HepG2 (cell line): ENCODE data around the gene UCMA. TPM values are rescaled to one million over a fixed set of nuclear protein-coding genes. Genes with fewer than 3 reads are reported as not detected.
A peak's percentile ranks its signal among the peaks of the same experiment; 100 is the strongest.

Experiments used
- ATAC-seq: fragments of 200-7000 bp; cut with Tn5 transposase; 3 replicates; pipeline ENCODE4 v1.9.1; 2020; ENCODE audit warnings: mild to moderate bottlenecking, moderate library complexity
- BruUV-seq: library from RNA; stranded (reverse); fragments of 400-500 nt; replicated peaks from 2 replicates; lab custom pipeline; 2021; lab: Mats Ljungman, UMichigan
- CTCF ChIA-PET: fragments of 300-600 bp; formaldehyde crosslinking; extraction: SDS; loops from one replicate; lab custom pipeline; 2021; ENCODE audit warnings: low total read pairs, inconsistent platforms, low intra/inter-chr PET ratio; lab: Yijun Ruan, JAX
- POLR2A ChIA-PET: fragments of 350-600 bp; sonication (Branson Sonifier 250); formaldehyde crosslinking; loops from one replicate; lab custom pipeline; 2020; ENCODE audit warnings: antibody characterized with exemption, inconsistent platforms; lab: Yijun Ruan, JAX
- DNase-seq: peaks from one replicate; pipeline ENCODE4 v3.0.0-alpha.2; 2015; ENCODE audit warnings: low spot score
- FAIRE-seq: peaks from 3 replicates; lab custom pipeline; 2011; peaks lifted over from hg19 to GRCh38; lab: Jason Lieb, UNC
- H2AFZ ChIP-seq: one replicate; pipeline ENCODE4 v1.6.1; 2011; ENCODE audit warnings: low read length, inconsistent platforms
- H3K27ac ChIP-seq: fragments of 300-600 bp; 3 replicates; pipeline ENCODE4 v1.8.0; 2011; ENCODE audit warnings: mixed run types, mild to moderate bottlenecking, mixed read lengths, low read length, inconsistent platforms; ENCODE audit not compliant: insufficient read depth; ENCODE audit errors: extremely low read length
- H3K27me3 ChIP-seq, 2 experiments: fragments of 200-600 bp in 1 of 2; 2 replicates in 1 of 2; 3 replicates in 1 of 2; pipeline versions ENCODE4 v1.6.0 to v1.8.0; 2011; ENCODE audit warnings: low read length in 2 of 2, mild to moderate bottlenecking in 2 of 2, moderate library complexity in 2 of 2, inconsistent platforms in 1 of 2; ENCODE audit not compliant: insufficient read depth in 2 of 2, control insufficient read depth in 1 of 2
- H3K36me3 ChIP-seq, 2 experiments: fragments of 200-600 bp in 1 of 2; replicated peaks in 1 of 2; 2 replicates in 1 of 2; 3 replicates in 1 of 2; pipeline versions ENCODE4 v1.5.1 to v1.8.0; 2011; ENCODE audit warnings: low read length in 2 of 2, inconsistent platforms in 1 of 2; ENCODE audit not compliant: insufficient read depth in 2 of 2, control insufficient read depth in 1 of 2
- H3K4me1 ChIP-seq: 2 replicates; pipeline ENCODE4 v1.5.1; 2012; ENCODE audit warnings: low read length, inconsistent platforms; ENCODE audit not compliant: insufficient read depth
- H3K4me2 ChIP-seq: 2 replicates; pipeline ENCODE4 v1.6.0; 2011; ENCODE audit warnings: low read depth, low read length, inconsistent platforms
- H3K4me3 ChIP-seq, 3 experiments: fragments of 200-600 bp in 1 of 3; sonication (generic), shearing (Covaris generic) in 1 of 3; replicated peaks in 1 of 3; 2 replicates each; pipeline ENCODE4 v1.5.1; 2011 to 2016; ENCODE audit warnings: low read length in 3 of 3, inconsistent platforms in 2 of 3, low read depth in 2 of 3, mild to moderate bottlenecking in 2 of 3, control low read depth in 1 of 3, mixed read lengths in 1 of 3; ENCODE audit not compliant: insufficient read depth in 1 of 3
- H3K79me2 ChIP-seq: one replicate; pipeline ENCODE4 v1.6.1; 2011; ENCODE audit warnings: low read length, inconsistent platforms; ENCODE audit not compliant: insufficient read depth
- H3K9ac ChIP-seq: 2 replicates; pipeline ENCODE4 v1.6.0; 2011; ENCODE audit warnings: mild to moderate bottlenecking, low read depth, low read length, inconsistent platforms; ENCODE audit not compliant: insufficient read depth
- H3K9me3 ChIP-seq: 2 replicates; pipeline ENCODE4 v1.5.1; 2012; ENCODE audit warnings: mild to moderate bottlenecking, low read length
- H4K20me1 ChIP-seq: 2 replicates; pipeline ENCODE4 v1.6.0; 2011; ENCODE audit warnings: inconsistent platforms, mild to moderate bottlenecking, low read length, moderate library complexity; ENCODE audit not compliant: insufficient read depth
- SALL1 ChIP-seq: sonication (generic); formaldehyde crosslinking; IDR thresholded peaks from 2 replicates; pipeline ENCODE4 v1.8.0; 2022; ENCODE audit warnings: mild to moderate bottlenecking, missing genetic modification reagents
- ZNF7 ChIP-seq: IDR thresholded peaks from 2 replicates; pipeline ENCODE4 v1.6.1; 2016; ENCODE audit warnings: missing biosample characterization, missing genetic modification reagents
- WGBS: methylation state at CpG from one replicate; pipeline ENCODE4 v1.1.6; 2017; ENCODE audit warnings: low lambda C conversion rate; 5-methylcytosine and 5-hydroxymethylcytosine counted together
- in situ Hi-C: cut with HindIII; loops from 2 replicates; pipeline ENCODE4 v1.10.0; 2017; ENCODE audit warnings: low pct_unique_long_range_greater_than_20kb; ENCODE audit not compliant: extremely low pct_ligation_motif_present
- intact Hi-C: fragments of 100-400 bp; cut with micrococcal nuclease; formaldehyde crosslinking; loops from one replicate; pipeline ENCODE4 v1.10.0; 2022; ENCODE audit not compliant: unreplicated experiment
- polyA plus RNA-seq, 8 experiments: library from polyadenylated mRNA; depleted of rRNA in 3 of 8; stranded (reverse) in 7 of 8; unstranded in 1 of 8; fragments of >200 nt; fragmentation: Illumina TruSeq in 4 of 8; extraction: Trizol in 4 of 8; gene quantifications; 2 replicates each; pipeline versions ENCODE4 v1.2.1 to v1.2.3, GENCODE V29; 2011 to 2016; ENCODE audit warnings: low read depth in 4 of 8, missing spikeins in 1 of 8, mixed read lengths in 1 of 8; ENCODE audit not compliant: insufficient read depth in 1 of 8
- total RNA-seq, 5 experiments: library from RNA; depleted of rRNA; stranded (reverse); fragments of >200 nt; fragmentation: Illumina TruSeq; extraction: Trizol; gene quantifications; 2 replicates each; pipeline ENCODE4 v1.2.3, GENCODE V29; 2016; ENCODE audit warnings: low read depth in 1 of 5
- TF ChIP-seq, protein P1 (sequence below): sonication (generic); formaldehyde crosslinking; IDR thresholded peaks from 2 replicates; pipeline ENCODE4 v1.5.1; 2020; ENCODE audit warnings: mild to moderate bottlenecking, missing genetic modification reagents, moderate library complexity
- TF ChIP-seq, protein P2 (sequence below): sonication (generic); formaldehyde crosslinking; conservative IDR thresholded peaks from 2 replicates; pipeline ENCODE4 v1.8.0; 2022; ENCODE audit warnings: low read depth, missing genetic modification reagents

Gene UCMA
- total and polyA plus RNA-seq, 2 of the 13 experiments (the other 11 are each of a cell fraction or from before 2014, with no cell fraction given): not detected

DNA sequence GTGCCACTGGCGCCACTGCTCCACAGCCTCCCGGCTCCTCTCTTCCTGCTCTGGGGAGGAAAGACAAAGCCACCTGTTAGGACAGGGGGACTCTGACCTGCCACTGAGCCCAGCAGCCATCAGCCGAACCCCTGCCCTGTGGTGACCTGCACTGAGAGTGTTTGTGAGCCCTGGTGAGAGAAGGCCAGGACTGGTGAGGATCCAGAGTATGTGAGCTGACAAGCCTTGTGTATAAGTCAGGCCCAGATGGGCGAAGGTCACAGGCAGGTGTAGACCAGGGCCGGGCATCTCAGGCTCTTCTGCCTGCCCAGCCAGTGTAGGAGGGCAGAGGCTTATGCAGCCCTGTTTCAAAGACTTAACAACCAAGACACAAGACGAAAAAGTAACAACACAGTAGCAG, 12.0 kb downstream of the UCMA start:
- no peaks in the 10 kb centered on the region for H3K36me3 ChIP-seq
- H3K27me3 ChIP-seq: no peaks in the 10 kb centered on the region
- ChIA-PET POLR2A (no interaction called here), CTCF (no interaction called here)
- H2AFZ ChIP-seq: no peak overlapping the region
- peak overlapping the region; percentile 30; the same call in 1 of the 2 replicates for H3K4me2 ChIP-seq
- BruUV-seq: no TSS peak
- H3K79me2 ChIP-seq: no peaks in the 10 kb centered on the region
- no peak overlapping the region for H3K9ac ChIP-seq
- no peaks in the 10 kb centered on the region for H3K9me3 ChIP-seq
- intact Hi-C loops (loop anchor here (10.0 kb wide), 1 partner anchor 53 kb away; no protein-coding TSS in a partner anchor), in situ Hi-C loops (no loop called here)
- H4K20me1 ChIP-seq: no peaks in the 10 kb centered on the region
- no peak overlapping the region for H3K4me3 ChIP-seq
- ATAC-seq: peak; percentile 74
- TF ChIP-seq, protein P1, sequence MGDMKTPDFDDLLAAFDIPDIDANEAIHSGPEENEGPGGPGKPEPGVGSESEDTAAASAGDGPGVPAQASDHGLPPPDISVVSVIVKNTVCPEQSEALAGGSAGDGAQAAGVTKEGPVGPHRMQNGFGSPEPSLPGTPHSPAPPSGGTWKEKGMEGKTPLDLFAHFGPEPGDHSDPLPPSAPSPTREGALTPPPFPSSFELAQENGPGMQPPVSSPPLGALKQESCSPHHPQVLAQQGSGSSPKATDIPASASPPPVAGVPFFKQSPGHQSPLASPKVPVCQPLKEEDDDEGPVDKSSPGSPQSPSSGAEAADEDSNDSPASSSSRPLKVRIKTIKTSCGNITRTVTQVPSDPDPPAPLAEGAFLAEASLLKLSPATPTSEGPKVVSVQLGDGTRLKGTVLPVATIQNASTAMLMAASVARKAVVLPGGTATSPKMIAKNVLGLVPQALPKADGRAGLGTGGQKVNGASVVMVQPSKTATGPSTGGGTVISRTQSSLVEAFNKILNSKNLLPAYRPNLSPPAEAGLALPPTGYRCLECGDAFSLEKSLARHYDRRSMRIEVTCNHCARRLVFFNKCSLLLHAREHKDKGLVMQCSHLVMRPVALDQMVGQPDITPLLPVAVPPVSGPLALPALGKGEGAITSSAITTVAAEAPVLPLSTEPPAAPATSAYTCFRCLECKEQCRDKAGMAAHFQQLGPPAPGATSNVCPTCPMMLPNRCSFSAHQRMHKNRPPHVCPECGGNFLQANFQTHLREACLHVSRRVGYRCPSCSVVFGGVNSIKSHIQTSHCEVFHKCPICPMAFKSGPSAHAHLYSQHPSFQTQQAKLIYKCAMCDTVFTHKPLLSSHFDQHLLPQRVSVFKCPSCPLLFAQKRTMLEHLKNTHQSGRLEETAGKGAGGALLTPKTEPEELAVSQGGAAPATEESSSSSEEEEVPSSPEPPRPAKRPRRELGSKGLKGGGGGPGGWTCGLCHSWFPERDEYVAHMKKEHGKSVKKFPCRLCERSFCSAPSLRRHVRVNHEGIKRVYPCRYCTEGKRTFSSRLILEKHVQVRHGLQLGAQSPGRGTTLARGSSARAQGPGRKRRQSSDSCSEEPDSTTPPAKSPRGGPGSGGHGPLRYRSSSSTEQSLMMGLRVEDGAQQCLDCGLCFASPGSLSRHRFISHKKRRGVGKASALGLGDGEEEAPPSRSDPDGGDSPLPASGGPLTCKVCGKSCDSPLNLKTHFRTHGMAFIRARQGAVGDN (CRISPR knock-in tag): peak; percentile 40
- TF ChIP-seq ZNF7 (CRISPR knock-in tag) (no peak), SALL1 (CRISPR knock-in tag) (peak; percentile 13; the same call in 1 of the 2 replicates)
- TF ChIP-seq, protein P2, sequence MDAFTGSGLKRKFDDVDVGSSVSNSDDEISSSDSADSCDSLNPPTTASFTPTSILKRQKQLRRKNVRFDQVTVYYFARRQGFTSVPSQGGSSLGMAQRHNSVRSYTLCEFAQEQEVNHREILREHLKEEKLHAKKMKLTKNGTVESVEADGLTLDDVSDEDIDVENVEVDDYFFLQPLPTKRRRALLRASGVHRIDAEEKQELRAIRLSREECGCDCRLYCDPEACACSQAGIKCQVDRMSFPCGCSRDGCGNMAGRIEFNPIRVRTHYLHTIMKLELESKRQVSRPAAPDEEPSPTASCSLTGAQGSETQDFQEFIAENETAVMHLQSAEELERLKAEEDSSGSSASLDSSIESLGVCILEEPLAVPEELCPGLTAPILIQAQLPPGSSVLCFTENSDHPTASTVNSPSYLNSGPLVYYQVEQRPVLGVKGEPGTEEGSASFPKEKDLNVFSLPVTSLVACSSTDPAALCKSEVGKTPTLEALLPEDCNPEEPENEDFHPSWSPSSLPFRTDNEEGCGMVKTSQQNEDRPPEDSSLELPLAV (CRISPR knock-in tag): no peak
- no peak overlapping the region for H3K27ac ChIP-seq
- DNase-seq: no peak
- FAIRE-seq: no peak
- peaks cover 17% of the 10 kb centered on the region; the same call in 1 of the 2 replicates for H3K4me1 ChIP-seq
- WGBS: 22% methylated on average over 5 of the region's 6 CpGs
